Measurements from ENCODE around the gene AKAP13. TPM values are rescaled to one million over a fixed set of nuclear protein-coding genes. Genes with fewer than 3 reads are reported as not detected.

The AKAP13 gene
- total RNA-seq, 2 donors from 2014 or later: 87.3 to 106 TPM

DNA sequence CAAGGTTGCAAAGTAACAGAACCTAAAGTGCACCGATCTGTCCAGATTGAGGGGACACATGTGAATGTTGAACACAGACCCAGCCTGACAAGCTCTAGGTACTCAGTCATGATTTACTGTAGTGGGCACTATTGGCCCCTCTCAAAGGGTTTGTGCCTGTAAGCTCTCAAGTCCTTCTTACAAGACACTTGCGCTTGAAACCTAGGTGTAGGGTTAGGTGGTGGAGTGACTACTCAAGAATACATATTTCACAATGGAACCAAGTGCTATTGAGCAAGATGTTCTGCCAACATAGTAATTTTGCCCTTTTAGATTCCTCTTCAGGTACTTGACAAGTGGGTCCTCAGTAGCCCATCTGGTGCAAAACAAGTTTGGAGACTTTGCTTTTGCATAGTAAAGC, 169.9 kb downstream of the AKAP13 start:
- Histone ChIP-seq H3K27ac (no peak overlapping the region), H3K9ac (ENCODE audit: low read depth in 2 of 2, low read length in 2 of 2) (no peak overlapping the region), H3K4me3 (no peak overlapping the region), H3K4me1 (peaks cover 4% of the 10 kb centered on the region), H3K36me3 (no peaks in the 10 kb centered on the region), H3K27me3 (no peaks in the 10 kb centered on the region), H3K9me3 (no peaks in the 10 kb centered on the region)
- TF ChIP-seq, protein P1, sequence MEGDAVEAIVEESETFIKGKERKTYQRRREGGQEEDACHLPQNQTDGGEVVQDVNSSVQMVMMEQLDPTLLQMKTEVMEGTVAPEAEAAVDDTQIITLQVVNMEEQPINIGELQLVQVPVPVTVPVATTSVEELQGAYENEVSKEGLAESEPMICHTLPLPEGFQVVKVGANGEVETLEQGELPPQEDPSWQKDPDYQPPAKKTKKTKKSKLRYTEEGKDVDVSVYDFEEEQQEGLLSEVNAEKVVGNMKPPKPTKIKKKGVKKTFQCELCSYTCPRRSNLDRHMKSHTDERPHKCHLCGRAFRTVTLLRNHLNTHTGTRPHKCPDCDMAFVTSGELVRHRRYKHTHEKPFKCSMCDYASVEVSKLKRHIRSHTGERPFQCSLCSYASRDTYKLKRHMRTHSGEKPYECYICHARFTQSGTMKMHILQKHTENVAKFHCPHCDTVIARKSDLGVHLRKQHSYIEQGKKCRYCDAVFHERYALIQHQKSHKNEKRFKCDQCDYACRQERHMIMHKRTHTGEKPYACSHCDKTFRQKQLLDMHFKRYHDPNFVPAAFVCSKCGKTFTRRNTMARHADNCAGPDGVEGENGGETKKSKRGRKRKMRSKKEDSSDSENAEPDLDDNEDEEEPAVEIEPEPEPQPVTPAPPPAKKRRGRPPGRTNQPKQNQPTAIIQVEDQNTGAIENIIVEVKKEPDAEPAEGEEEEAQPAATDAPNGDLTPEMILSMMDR (IDR thresholded peaks at IDR 0.05): no peak
- intact Hi-C loops (cut with DNase I): no loop called here
- DNase-seq: no peak

DNA sequence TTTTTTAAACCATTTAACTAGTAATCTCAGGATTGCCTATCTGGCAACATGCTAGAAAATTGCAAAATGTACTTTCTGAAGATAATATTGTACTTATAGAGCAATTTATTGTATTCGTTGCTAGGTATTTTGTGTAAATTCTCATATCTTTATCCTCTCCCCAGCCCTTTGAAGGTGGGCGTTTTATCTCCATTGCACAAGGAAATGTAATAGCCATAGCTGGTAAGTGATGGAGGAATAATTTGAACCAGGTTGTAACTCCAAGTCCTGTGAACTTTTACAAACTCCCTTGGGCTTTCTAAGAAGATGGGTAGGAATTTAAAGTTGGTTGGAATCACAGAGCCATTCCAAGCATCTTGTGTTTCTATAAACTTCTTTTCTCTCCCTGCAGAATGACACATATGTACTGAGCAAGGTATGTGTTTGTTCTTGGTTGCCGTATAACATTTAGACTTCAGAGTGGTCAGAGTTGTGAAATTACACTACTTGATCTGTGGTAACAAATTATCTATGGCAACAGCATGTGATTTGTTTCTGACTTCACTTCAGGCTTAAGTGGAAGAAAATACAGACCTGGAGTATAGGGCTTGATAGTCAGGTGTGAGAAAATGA, 170.9 kb downstream of the AKAP13 start:
- Histone ChIP-seq H3K36me3 (no peaks in the 10 kb centered on the region), H3K27me3 (no peaks in the 10 kb centered on the region), H3K9ac (ENCODE audit: low read depth in 2 of 2, low read length in 2 of 2) (no peak overlapping the region), H3K9me3 (no peaks in the 10 kb centered on the region), H3K27ac (no peak overlapping the region), H3K4me1 (no peaks in the 10 kb centered on the region), H3K4me3 (no peak overlapping the region)
- no peak for DNase-seq
- intact Hi-C loops (cut with DNase I): no loop called here
- TF ChIP-seq, protein P1 (IDR thresholded peaks at IDR 0.05): no peak

DNA sequence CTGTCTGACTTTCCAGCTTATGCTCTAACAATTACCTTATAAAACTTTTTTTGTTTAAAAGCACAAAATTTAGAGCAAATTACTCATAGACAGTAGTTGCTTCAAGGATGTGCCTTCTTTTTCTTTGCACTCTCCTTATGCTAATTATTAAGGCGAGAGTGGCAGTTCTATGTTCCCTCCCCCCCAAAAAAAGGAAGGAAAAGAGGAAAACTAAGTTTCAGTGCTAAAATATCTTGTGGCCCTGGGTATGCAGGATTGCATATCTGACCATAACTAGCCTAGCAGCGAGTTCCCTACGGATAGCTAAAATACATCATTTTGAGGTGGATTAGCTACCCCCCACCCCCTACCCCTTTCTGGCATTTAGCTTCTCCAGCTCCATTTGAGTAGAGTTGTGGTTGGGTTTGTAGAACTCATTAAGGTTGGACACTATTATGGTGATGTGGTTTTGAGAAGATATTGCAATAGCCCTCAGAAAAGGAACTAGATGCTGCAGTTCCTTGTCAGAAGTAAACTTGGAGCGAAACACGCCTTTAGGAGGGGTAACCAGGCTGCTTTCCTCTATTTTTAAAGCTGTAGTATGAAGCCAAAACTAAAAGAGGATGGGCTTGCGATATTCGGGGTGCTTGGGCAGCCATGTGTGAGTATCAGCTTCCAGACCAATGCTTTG, 174.6 kb downstream of the AKAP13 start:
- Histone ChIP-seq H3K9me3 (no peaks in the 10 kb centered on the region), H3K9ac (ENCODE audit: low read depth in 2 of 2, low read length in 2 of 2) (no peak overlapping the region), H3K4me1 (no peaks in the 10 kb centered on the region), H3K4me3 (no peak overlapping the region), H3K36me3 (no peaks in the 10 kb centered on the region), H3K27ac (no peak overlapping the region), H3K27me3 (no peaks in the 10 kb centered on the region)
- intact Hi-C loops (cut with DNase I): no loop called here
- no peak for DNase-seq
- TF ChIP-seq, protein P1 (IDR thresholded peaks at IDR 0.05): no peak

DNA sequence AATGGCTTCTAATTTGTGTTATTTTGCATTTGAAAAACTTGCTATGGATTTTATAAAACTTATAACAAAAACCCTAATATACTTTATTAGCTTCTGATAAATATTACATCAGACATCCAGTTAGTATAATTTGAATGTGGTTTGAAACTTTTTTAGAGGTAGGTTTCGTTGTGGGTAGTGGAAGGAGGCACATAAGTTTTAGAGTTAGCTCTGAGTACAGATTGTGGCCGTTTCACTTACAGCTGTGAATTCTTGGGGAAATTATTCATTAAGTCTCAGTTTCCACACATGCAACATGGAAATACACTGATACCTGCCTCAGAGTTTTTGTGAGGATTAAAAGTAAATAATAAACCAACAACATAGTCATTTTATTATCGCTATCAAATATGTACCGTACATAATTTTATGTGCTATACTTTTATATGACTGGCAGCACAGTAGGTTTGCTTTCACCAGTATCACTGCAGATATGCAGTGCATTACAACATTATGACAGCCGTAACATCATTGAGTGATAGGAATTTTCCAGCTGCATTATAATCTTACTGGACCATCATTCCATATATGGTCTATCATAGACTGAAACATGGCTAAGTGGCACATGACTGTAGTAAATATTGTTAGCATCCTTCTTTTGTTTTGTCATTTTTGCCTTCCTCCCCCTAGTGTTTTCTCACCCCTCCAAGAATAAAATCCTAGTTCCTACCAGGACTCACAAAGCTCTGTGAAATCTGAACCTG, 175.6 kb downstream of the AKAP13 start:
- TF ChIP-seq, protein P1 (IDR thresholded peaks at IDR 0.05): no peak
- intact Hi-C loops (cut with DNase I): no loop called here
- no peaks in the 10 kb centered on the region for H3K4me1 ChIP-seq
- H3K9me3 ChIP-seq: no peaks in the 10 kb centered on the region
- H3K36me3 ChIP-seq: no peaks in the 10 kb centered on the region
- no peak overlapping the region for H3K9ac ChIP-seq (ENCODE audit: low read depth in 2 of 2, low read length in 2 of 2)
- DNase-seq: no peak
- H3K27me3 ChIP-seq: no peaks in the 10 kb centered on the region
- no peak overlapping the region for H3K27ac ChIP-seq
- no peak overlapping the region for H3K4me3 ChIP-seq

DNA sequence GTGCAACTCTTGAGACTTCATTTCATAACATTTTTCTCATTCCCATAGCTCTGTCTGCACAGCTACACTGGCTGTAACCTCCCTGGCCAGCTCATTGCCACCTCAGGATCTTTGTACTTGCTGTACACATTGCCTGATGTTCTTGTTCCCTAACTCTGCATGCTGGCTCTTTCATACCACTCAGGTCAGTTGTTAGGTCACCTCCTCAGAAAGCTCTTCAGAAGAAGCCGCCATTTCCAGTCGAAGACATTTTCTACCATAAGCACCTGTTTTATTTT, 176.2 kb downstream of the AKAP13 start:
- TF ChIP-seq, protein P1 (IDR thresholded peaks at IDR 0.05): no peak
- Histone ChIP-seq H3K9ac (ENCODE audit: low read depth in 2 of 2, low read length in 2 of 2) (no peak overlapping the region), H3K4me1 (no peaks in the 10 kb centered on the region), H3K36me3 (no peaks in the 10 kb centered on the region), H3K27ac (no peak overlapping the region), H3K27me3 (no peaks in the 10 kb centered on the region), H3K4me3 (no peak overlapping the region), H3K9me3 (no peaks in the 10 kb centered on the region)
- intact Hi-C loops (cut with DNase I): no loop called here
- DNase-seq: no peak
